Spleen (tissue), 7 donors: ENCODE data around the gene RAB12.

Experiments used
- POLR2A ChIP-seq, 3 donors: fragments of 450-650 bp; IDR thresholded peaks; one replicate each; pipeline ENCODE4 v1.5.1; 2017; ENCODE audit warnings: antibody characterized with exemption in 3 of 3, mild to moderate bottlenecking in 1 of 3
- POLR2AphosphoS5 ChIP-seq, 3 donors: sonication (generic); formaldehyde crosslinking; IDR thresholded peaks; one replicate each; pipeline ENCODE4 v1.5.1; 2017; ENCODE audit warnings: antibody characterized with exemption in 3 of 3
- TF ChIP-seq, protein P1 (sequence below), 11 experiments: fragments of 200-600 bp in 7 of 11; fragments of 450-650 bp in 4 of 11; sonication (generic) in 4 of 11; IDR thresholded peaks in 8 of 11; conservative IDR thresholded peaks in 3 of 11; 1 replicate in 7 of 11; 2 replicates in 4 of 11; pipeline versions ENCODE4 v1.4.0 to v1.8.0; 2016 to 2021; ENCODE audit warnings: antibody characterized with exemption in 11 of 11, inconsistent platforms in 4 of 11, mild to moderate bottlenecking in 1 of 11
- donor health status: DM: no; HTN: no; CAD: no; lungs with moderate emphysema.
- donor health status: DM: no; HTN: no; CAD: no.
- donor health status: DM: no; HTN: no; CAD: no.

DNA sequence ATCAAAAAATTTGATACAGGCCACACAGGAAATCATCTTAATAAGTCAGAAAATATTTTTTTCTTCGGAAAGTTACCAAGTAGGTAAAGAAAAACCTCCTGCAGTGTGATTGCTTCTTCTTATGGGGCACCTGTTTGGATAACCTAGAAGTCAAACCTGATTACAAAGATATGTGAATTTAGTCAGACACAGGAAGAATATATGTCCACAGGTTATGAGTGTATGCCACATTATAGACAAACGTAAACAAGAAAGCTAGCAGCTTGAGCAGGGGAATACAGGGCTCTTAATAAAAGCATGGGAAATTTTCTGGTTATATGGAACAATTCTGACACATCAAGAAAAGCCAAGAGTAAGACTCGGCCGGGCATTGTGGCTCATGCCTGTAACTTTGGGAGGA, 60.3 kb downstream of the RAB12 start:
- TF ChIP-seq, protein P1, sequence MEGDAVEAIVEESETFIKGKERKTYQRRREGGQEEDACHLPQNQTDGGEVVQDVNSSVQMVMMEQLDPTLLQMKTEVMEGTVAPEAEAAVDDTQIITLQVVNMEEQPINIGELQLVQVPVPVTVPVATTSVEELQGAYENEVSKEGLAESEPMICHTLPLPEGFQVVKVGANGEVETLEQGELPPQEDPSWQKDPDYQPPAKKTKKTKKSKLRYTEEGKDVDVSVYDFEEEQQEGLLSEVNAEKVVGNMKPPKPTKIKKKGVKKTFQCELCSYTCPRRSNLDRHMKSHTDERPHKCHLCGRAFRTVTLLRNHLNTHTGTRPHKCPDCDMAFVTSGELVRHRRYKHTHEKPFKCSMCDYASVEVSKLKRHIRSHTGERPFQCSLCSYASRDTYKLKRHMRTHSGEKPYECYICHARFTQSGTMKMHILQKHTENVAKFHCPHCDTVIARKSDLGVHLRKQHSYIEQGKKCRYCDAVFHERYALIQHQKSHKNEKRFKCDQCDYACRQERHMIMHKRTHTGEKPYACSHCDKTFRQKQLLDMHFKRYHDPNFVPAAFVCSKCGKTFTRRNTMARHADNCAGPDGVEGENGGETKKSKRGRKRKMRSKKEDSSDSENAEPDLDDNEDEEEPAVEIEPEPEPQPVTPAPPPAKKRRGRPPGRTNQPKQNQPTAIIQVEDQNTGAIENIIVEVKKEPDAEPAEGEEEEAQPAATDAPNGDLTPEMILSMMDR (IDR thresholded peaks at IDR 0.05 in 8 of 11, conservative IDR thresholded peaks at IDR 0.05 in 3 of 11): no peak
- TF ChIP-seq POLR2AphosphoS5 (IDR thresholded peaks at IDR 0.05) (no peak), POLR2A (IDR thresholded peaks at IDR 0.05) (no peak)
